GM12878 (cell line): ENCODE measurements around the gene CHMP4B. TPM values are rescaled to one million over a fixed set of nuclear protein-coding genes. Genes with fewer than 3 reads are reported as not detected.

Experiments
- ATAC-seq: fragments of 200-7000 bp; cut with Tn5 transposase; 3 replicates; pipeline ENCODE4 v1.9.1; 2020; ENCODE audit warnings: mild to moderate bottlenecking, moderate library complexity
- BruUV-seq: library from RNA; stranded (reverse); fragments of 400-500 nt; replicated peaks from 2 replicates; lab custom pipeline; 2021; lab: Mats Ljungman, UMichigan
- CTCF ChIA-PET: fragments of 300-600 bp; sonication (Branson Sonifier 250); formaldehyde crosslinking; extraction: SDS; loops from one replicate; lab custom pipeline; 2021; ENCODE audit warnings: inconsistent platforms; lab: Yijun Ruan, JAX
- POLR2A ChIA-PET: fragments of 350-600 bp; formaldehyde crosslinking; extraction: SDS; loops from one replicate; lab custom pipeline; 2021; ENCODE audit warnings: inconsistent platforms; lab: Charles Lee
- RAD21 ChIA-PET: fragments of 300-600 bp; sonication (Branson Sonifier 250); formaldehyde crosslinking; loops from one replicate; lab custom pipeline; 2023; ENCODE audit warnings: antibody characterized with exemption; ENCODE audit not compliant: unreplicated experiment; lab: Charles Lee
- SMC1A ChIA-PET: fragments of 300-600 bp; sonication (Branson Sonifier 250); formaldehyde crosslinking; loops from one replicate; lab custom pipeline; 2023; ENCODE audit not compliant: unreplicated experiment, uncharacterized antibody; lab: Charles Lee
- DNase-seq: peaks from one replicate; pipeline ENCODE4 v3.0.0-alpha.2; 2011; ENCODE audit warnings: low read depth, low spot score
- FAIRE-seq: peaks from 3 replicates; lab custom pipeline; 2011; peaks lifted over from hg19 to GRCh38; lab: Jason Lieb, UNC
- H2AFZ ChIP-seq: 2 replicates; pipeline ENCODE4 v1.6.0; 2011; ENCODE audit warnings: low read depth, low read length, control low read depth; ENCODE audit not compliant: control insufficient read depth
- H3K27ac ChIP-seq: 2 replicates; pipeline ENCODE4 v1.5.1; 2011; ENCODE audit warnings: control low read depth; ENCODE audit not compliant: control insufficient read depth, insufficient read depth
- H3K27me3 ChIP-seq, 2 experiments: replicated peaks in 1 of 2; 2 replicates each; pipeline versions ENCODE4 v1.6.0 to v1.6.1; 2011; ENCODE audit warnings: low read length in 1 of 2; ENCODE audit not compliant: control insufficient read depth in 2 of 2, insufficient read depth in 2 of 2
- H3K36me3 ChIP-seq, 2 experiments: 2 replicates each; pipeline ENCODE4 v1.5.1; 2011; ENCODE audit warnings: low read length in 1 of 2; ENCODE audit not compliant: control insufficient read depth in 2 of 2, insufficient read depth in 2 of 2
- H3K4me1 ChIP-seq: 2 replicates; pipeline ENCODE4 v1.6.1; 2011; ENCODE audit warnings: mild to moderate bottlenecking, low read length, moderate library complexity, mixed read lengths; ENCODE audit not compliant: control insufficient read depth, insufficient read depth
- H3K4me2 ChIP-seq: 2 replicates; pipeline ENCODE4 v1.6.0; 2011; ENCODE audit warnings: control low read depth; ENCODE audit not compliant: control insufficient read depth, insufficient read depth
- H3K4me3 ChIP-seq: fragments of 200-600 bp; sonication (generic); 2 replicates; pipeline ENCODE4 v1.5.1; 2016
- H3K79me2 ChIP-seq: 2 replicates; pipeline ENCODE4 v1.6.0; 2011; ENCODE audit warnings: low read length; ENCODE audit not compliant: control insufficient read depth, insufficient read depth
- H3K9ac ChIP-seq: 2 replicates; pipeline ENCODE4 v1.8.0; 2011; ENCODE audit warnings: low read length, control low read depth, mixed read lengths; ENCODE audit not compliant: control insufficient read depth, insufficient read depth
- H3K9me3 ChIP-seq: replicated peaks from 3 replicates; pipeline ENCODE4 v1.5.1; 2011; ENCODE audit warnings: mild to moderate bottlenecking, low read length; ENCODE audit not compliant: control insufficient read depth, insufficient read depth
- H4K20me1 ChIP-seq: 2 replicates; pipeline ENCODE4 v1.6.0; 2011; ENCODE audit not compliant: control insufficient read depth, insufficient read depth
- CHD1 ChIP-seq: IDR thresholded peaks from 2 replicates; pipeline ENCODE4 v1.6.1; 2012; ENCODE audit warnings: low read depth, low read length, improper control_type of control experiment
- CHD4 ChIP-seq: fragments of 200-600 bp; sonication (generic); IDR thresholded peaks from 2 replicates; pipeline ENCODE4 v1.6.1; 2016; ENCODE audit warnings: mild to moderate bottlenecking
- EZH2 ChIP-seq: IDR thresholded peaks from 2 replicates; pipeline ENCODE4 v1.6.1; 2012; ENCODE audit warnings: low read depth, mild to moderate bottlenecking, control low read depth, inconsistent platforms, low read length, borderline replicate concordance; ENCODE audit not compliant: control insufficient read depth
- FOXM1 ChIP-seq: IDR thresholded peaks from 2 replicates; pipeline ENCODE4 v1.6.1; 2012; ENCODE audit warnings: low read depth, mild to moderate bottlenecking, inconsistent platforms, low read length, moderate library complexity
- HDAC2 ChIP-seq: fragments of 200-600 bp; sonication (generic); IDR thresholded peaks from 2 replicates; pipeline ENCODE4 v1.6.1; 2017
- NBN ChIP-seq: fragments of 450-650 bp; IDR thresholded peaks from 2 replicates; pipeline ENCODE4 v1.6.1; 2016
- POU2F2 ChIP-seq: IDR thresholded peaks from 3 replicates; pipeline ENCODE4 v1.6.1; 2011; ENCODE audit warnings: low read depth, mild to moderate bottlenecking, low read length, borderline replicate concordance
- ZBTB11 ChIP-seq: fragments of 450-650 bp; formaldehyde crosslinking; IDR thresholded peaks from 2 replicates; pipeline ENCODE4 v1.5.0; 2022; ENCODE audit warnings: mild to moderate bottlenecking, missing genetic modification characterization
- WGBS: methylation state at CpG from one replicate; pipeline ENCODE4 v1.1.6; 2016; ENCODE audit warnings: low lambda C conversion rate; ENCODE audit not compliant: insufficient replicate concordance, insufficient coverage; ENCODE audit errors: missing lambda C conversion rate; 5-methylcytosine and 5-hydroxymethylcytosine counted together
- in situ Hi-C: fragments of 300-500 bp; cut with MboI; formaldehyde crosslinking; loops from 9 replicates; pipeline ENCODE4 v1.14.3; 2018; ENCODE audit warnings: mixed read lengths
- intact Hi-C: fragments of 100-400 bp; cut with micrococcal nuclease; formaldehyde crosslinking; loops from one replicate; pipeline ENCODE4 v1.14.2; 2022; ENCODE audit not compliant: unreplicated experiment
- polyA plus RNA-seq, 11 experiments: library from polyadenylated mRNA; depleted of rRNA in 4 of 11; unstranded in 6 of 11; stranded (reverse) in 5 of 11; fragments of >200 nt; fragmentation: Nextera tagmentation in 4 of 11; fragmentation: Illumina TruSeq in 1 of 11; extraction: Ambion mirVana in 4 of 11; extraction: Trizol in 1 of 11; gene quantifications; 1 replicate in 1 of 11; 2 replicates in 10 of 11; pipeline versions ENCODE4 v1.2.1 to v1.2.3, GENCODE V29; 2011 to 2016; ENCODE audit warnings: inconsistent platforms in 2 of 11, missing spikeins in 2 of 11, low read depth in 1 of 11
- total RNA-seq, 4 experiments: library from RNA; depleted of rRNA in 3 of 4; stranded (reverse); fragments of >200 nt in 3 of 4; fragmentation: Illumina TruSeq in 1 of 4; extraction: Trizol in 1 of 4; gene quantifications; 2 replicates each; pipeline versions ENCODE4 v1.2.1 to v1.2.3, GENCODE V29; 2013 to 2021

CHMP4B gene
- total and polyA plus RNA-seq, 10 of the 15 experiments (the other 5 are each of a cell fraction or from before 2014, with no cell fraction given): 4.2 to 118 (median 49.6) TPM

GRCh38 chr20:33828326-33828844, 17.2 kb downstream of the CHMP4B start:
- DNase-seq: no peak
- Histone ChIP-seq H2AFZ (no peak overlapping the region), H4K20me1 (peaks cover 8% of the 10 kb centered on the region), H3K9ac (no peak overlapping the region), H3K4me1 (peaks cover 9% of the 10 kb centered on the region), H3K79me2 (peaks cover 78% of the 10 kb centered on the region), H3K27ac (peak overlapping the region; percentile 36; the same call in 1 of the 2 replicates), H3K27me3 (no peaks in the 10 kb centered on the region), H3K4me3 (no peak overlapping the region), H3K4me2 (no peak overlapping the region), H3K9me3 (no peaks in the 10 kb centered on the region), H3K36me3 (peaks cover 8 to 14% of the 10 kb centered on the region in 2 experiments)
- SMC1A ChIA-PET: interaction anchor here (0.5 to 4.4 kb wide), 6 partner anchors 10 to 197 kb away, joined by 3 to 26 read pairs (median 4); partner anchors contain the start of gene CHMP4B
- POLR2A ChIA-PET: interaction anchor here (1.9 kb wide), 1 partner anchor 14 kb away, joined by 5 read pairs; no protein-coding TSS in a partner anchor
- CTCF ChIA-PET: interaction anchor here (3.2 kb wide), 1 partner anchor 36 kb away, joined by 16 read pairs; no protein-coding TSS in a partner anchor
- peak; percentile 23 for FAIRE-seq
- RAD21 ChIA-PET: no interaction called here
- TF ChIP-seq EZH2 (no peak), FOXM1 (0 out of 2 replicates have a peak, but pooled peaks have one; percentile 37)
- 66% methylated on average over 9 of the region's 9 CpGs for WGBS
- BruUV-seq: no TSS peak
- in situ Hi-C loops: no loop called here
- intact Hi-C loops: no loop called here
- no peak for ATAC-seq

- WGBS: 95% methylated on average over 3 of the region's 3 CpGs
- H3K27me3 ChIP-seq: no peaks in the 10 kb centered on the region
- no peak overlapping the region for H3K27ac ChIP-seq
- FAIRE-seq (no peak), ATAC-seq (no peak), DNase-seq (no peak)
- H3K9ac ChIP-seq: no peak overlapping the region
- SMC1A ChIA-PET: interaction anchor here (1.7 kb wide), 1 partner anchor 11 kb away, joined by 6 read pairs; no protein-coding TSS in a partner anchor
- CTCF ChIA-PET: no interaction called here
- POLR2A ChIA-PET: interaction anchor here (1.9 kb wide), 1 partner anchor 15 kb away, joined by 5 read pairs; no protein-coding TSS in a partner anchor
- no TSS peak for BruUV-seq
- no peak overlapping the region for H2AFZ ChIP-seq
- no peaks in the 10 kb centered on the region for H3K9me3 ChIP-seq
- no peak overlapping the region for H3K4me3 ChIP-seq
- H3K79me2 ChIP-seq: peaks cover 76% of the 10 kb centered on the region
- TF ChIP-seq ZBTB11 (CRISPR knock-in tag) (no peak), NBN (no peak), HDAC2 (no peak), CHD1 (no peak), CHD4 (no peak), POU2F2 (no peak)
- H3K4me1 ChIP-seq: peaks cover 9% of the 10 kb centered on the region
- RAD21 ChIA-PET: no interaction called here
- in situ Hi-C loops: no loop called here
- no peak overlapping the region for H3K4me2 ChIP-seq
- intact Hi-C loops: no loop called here
- H3K36me3 ChIP-seq: peaks cover 7 to 10% of the 10 kb centered on the region in 2 experiments
- H4K20me1 ChIP-seq: peaks cover 8% of the 10 kb centered on the region
Observed at GRCh38 chr20:33828967-33829560, 17.9 kb downstream of the CHMP4B start.
